Effector memory CD4-positive, alpha-beta T cell (primary cell): ENCODE data around the gene PDE3A.

ENCODE experiments used
- DNase-seq, 3 donors: peaks; one replicate each; pipeline ENCODE4 v3.0.0-alpha.2; 2020
- H3K27ac ChIP-seq: 2 replicates; pipeline ENCODE4 v1.7.0; 2013; ENCODE audit warnings: mild to moderate bottlenecking, low read length, moderate library complexity; ENCODE audit not compliant: insufficient read depth, poor library complexity, severe bottlenecking
- H3K27me3 ChIP-seq: replicated peaks from 2 replicates; pipeline ENCODE4 v1.7.0; 2013; ENCODE audit warnings: mild to moderate bottlenecking, low read length; ENCODE audit not compliant: insufficient read depth, control insufficient read depth, poor library complexity, severe bottlenecking
- H3K36me3 ChIP-seq: 2 replicates; pipeline ENCODE4 v1.7.0; 2013; ENCODE audit warnings: mild to moderate bottlenecking, low read length, moderate library complexity; ENCODE audit not compliant: control insufficient read depth, insufficient read depth
- H3K4me1 ChIP-seq: 2 replicates; pipeline ENCODE4 v1.7.0; 2013; ENCODE audit warnings: low read length, mild to moderate bottlenecking; ENCODE audit not compliant: control insufficient read depth, insufficient read depth, poor library complexity, severe bottlenecking
- H3K4me3 ChIP-seq: 2 replicates; pipeline ENCODE4 v1.7.0; 2013; ENCODE audit warnings: low read length, low read depth, mild to moderate bottlenecking; ENCODE audit not compliant: insufficient read depth, poor library complexity, severe bottlenecking
- H3K9me3 ChIP-seq: 2 replicates; pipeline ENCODE4 v1.7.0; 2013; ENCODE audit warnings: mild to moderate bottlenecking, low read length, moderate library complexity; ENCODE audit not compliant: control insufficient read depth

The PDE3A gene

DNA sequence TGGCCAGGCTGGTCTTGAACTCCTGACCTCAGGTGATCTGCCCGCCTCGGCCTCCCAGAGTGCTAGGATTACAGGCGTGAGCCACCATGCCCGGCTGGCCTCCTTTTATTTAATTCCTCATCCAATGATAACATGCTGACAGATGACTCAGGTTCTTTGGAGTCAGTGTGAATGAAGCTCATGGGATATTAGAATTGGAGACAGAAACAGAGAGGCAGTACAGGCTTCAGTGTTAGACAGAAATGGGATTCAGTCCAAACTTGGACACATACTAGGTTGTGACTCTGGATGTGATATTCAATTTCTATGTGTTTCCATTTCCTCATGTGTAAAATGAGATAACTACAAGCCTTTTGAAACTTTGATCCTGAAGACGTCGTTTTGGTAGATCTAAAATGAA is 47.3 kb downstream of the PDE3A start:
- no peak overlapping the region for H3K4me3 ChIP-seq
- H3K27me3 ChIP-seq, result no peaks in the 10 kb centered on the region
- no peak overlapping the region for H3K27ac ChIP-seq
- DNase-seq, result no peak
- no peaks in the 10 kb centered on the region for H3K36me3 ChIP-seq
- no peaks in the 10 kb centered on the region for H3K9me3 ChIP-seq
- H3K4me1 ChIP-seq, result no peaks in the 10 kb centered on the region

DNA sequence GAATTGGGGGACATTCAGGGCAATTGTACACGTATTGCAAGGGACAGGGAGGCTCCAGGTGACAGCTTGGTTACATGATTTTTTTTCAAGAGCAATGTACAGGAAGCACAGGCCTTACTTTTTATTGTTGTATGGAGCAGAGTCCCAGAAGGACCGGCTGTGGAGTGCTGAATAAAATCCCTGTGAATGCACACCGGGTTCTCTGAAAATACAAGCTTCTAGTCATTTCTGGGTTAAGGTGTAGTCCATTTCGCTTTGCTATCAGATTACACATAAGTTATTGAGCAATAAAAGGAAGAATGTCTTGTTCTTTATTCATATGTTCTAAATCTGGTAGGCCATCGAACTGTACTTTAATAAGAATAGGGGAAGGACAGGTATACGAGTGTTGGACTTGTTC is 52.2 kb downstream of the PDE3A start:
- Histone ChIP-seq H3K27me3 (no peaks in the 10 kb centered on the region), H3K4me1 (no peaks in the 10 kb centered on the region), H3K9me3 (no peaks in the 10 kb centered on the region), H3K36me3 (no peaks in the 10 kb centered on the region), H3K4me3 (no peak overlapping the region), H3K27ac (no peak overlapping the region)
- no peak for DNase-seq

GRCh38 chr12:20421421-20421820 is 53.1 kb downstream of the PDE3A start:
- no peak for DNase-seq
- H3K27me3 ChIP-seq, result no peaks in the 10 kb centered on the region
- H3K27ac ChIP-seq, result no peak overlapping the region
- H3K9me3 ChIP-seq, result no peaks in the 10 kb centered on the region
- no peaks in the 10 kb centered on the region for H3K4me1 ChIP-seq
- H3K36me3 ChIP-seq, result no peaks in the 10 kb centered on the region
- no peak overlapping the region for H3K4me3 ChIP-seq

DNA sequence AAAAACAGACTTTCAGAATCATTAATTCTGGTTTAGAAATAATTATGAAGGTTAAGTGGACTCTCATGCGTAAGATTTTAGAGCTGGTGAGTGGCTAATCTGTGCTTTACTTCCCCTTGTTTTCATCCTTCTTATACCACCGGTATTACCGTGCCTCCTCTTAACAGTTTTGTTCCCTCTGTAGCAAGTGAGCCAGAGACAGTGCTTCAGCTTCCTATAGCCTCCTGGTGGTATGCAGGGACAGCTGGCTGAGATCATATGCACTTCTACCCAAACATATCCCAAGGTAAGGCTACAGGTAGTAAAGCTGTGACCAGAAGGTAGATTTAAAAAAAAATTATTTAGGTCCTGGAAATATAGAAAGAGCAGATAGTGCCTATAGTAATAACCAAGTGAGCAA is 55.2 kb downstream of the PDE3A start:
- Histone ChIP-seq H3K9me3 (no peaks in the 10 kb centered on the region), H3K27me3 (no peaks in the 10 kb centered on the region), H3K27ac (no peak overlapping the region), H3K4me1 (no peaks in the 10 kb centered on the region), H3K4me3 (no peak overlapping the region), H3K36me3 (no peaks in the 10 kb centered on the region)
- no peak for DNase-seq

- Histone ChIP-seq H3K4me3 (no peak overlapping the region), H3K4me1 (no peaks in the 10 kb centered on the region), H3K27ac (no peak overlapping the region), H3K27me3 (no peaks in the 10 kb centered on the region), H3K36me3 (no peaks in the 10 kb centered on the region), H3K9me3 (no peaks in the 10 kb centered on the region)
- DNase-seq, result no peak
These were observed 56.5 kb downstream of the PDE3A start for GRCh38 chr12:20424841-20425240.

DNA sequence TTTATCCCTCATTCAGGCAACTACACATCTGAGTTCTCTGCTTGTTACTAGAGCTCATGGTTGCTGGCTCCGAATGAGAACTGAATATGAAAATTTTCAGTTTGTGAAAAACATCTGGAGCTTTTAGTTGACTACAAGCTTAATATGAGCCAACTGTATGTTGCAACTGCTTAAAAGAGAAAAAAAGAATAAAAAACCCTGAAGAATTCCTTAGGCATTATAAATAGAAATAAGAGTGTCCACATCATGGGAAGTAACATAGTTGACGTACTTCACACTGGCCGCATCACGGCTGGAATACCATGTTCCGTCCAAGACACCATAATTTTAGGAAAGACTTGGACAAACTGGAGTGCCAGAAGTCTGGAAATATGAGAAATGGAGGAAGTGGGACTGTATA is 57.9 kb downstream of the PDE3A start:
- Histone ChIP-seq H3K9me3 (no peaks in the 10 kb centered on the region), H3K36me3 (no peaks in the 10 kb centered on the region), H3K4me3 (no peak overlapping the region), H3K4me1 (no peaks in the 10 kb centered on the region), H3K27me3 (no peaks in the 10 kb centered on the region), H3K27ac (no peak overlapping the region)
- no peak for DNase-seq

GRCh38 chr12:20426957-20427356 is 58.6 kb downstream of the PDE3A start:
- Histone ChIP-seq H3K27me3 (no peaks in the 10 kb centered on the region), H3K9me3 (no peaks in the 10 kb centered on the region), H3K36me3 (no peaks in the 10 kb centered on the region), H3K4me1 (no peaks in the 10 kb centered on the region), H3K4me3 (no peak overlapping the region), H3K27ac (no peak overlapping the region)
- DNase-seq, result no peak

DNA sequence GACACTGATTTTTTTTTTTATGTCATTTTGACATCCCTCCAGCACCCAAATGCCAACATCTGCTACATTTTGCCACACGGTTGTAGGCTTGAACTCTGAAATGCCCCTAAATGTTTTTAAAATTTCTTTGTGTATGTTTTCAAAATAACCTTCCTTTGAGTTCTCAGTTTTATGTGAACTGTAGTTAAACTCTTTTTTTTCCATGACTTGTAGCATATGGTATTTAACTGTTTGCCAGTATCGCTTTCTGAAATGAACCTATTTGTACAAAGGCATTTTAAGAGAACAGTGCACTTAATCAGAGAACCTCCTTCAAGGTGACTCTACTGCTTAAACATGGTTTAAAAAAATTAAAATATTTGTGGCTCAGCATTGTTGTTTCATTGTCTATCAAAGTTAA is 61.5 kb downstream of the PDE3A start:
- H3K27ac ChIP-seq, result no peak overlapping the region
- no peaks in the 10 kb centered on the region for H3K27me3 ChIP-seq
- H3K9me3 ChIP-seq, result no peaks in the 10 kb centered on the region
- no peaks in the 10 kb centered on the region for H3K4me1 ChIP-seq
- no peak for DNase-seq
- no peak overlapping the region for H3K4me3 ChIP-seq
- no peaks in the 10 kb centered on the region for H3K36me3 ChIP-seq

DNA sequence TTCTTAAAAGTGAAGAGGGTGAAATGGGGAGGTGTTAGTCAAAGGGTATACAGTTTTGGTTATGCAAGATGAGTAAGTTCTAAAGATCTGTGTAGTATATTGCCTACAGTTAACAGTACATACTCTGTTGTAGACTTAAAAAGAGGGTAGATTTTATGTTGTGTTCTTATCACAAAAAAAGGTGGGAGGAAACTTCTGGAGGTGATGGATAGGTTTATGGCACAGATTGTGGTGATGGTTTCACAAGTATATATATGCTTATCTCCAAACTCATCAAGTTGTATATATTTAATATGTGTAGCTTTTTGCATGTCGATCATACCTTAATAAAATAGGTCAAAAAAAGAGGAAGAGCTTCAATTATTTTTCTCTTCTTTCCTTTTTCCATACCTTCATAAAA is 64.0 kb downstream of the PDE3A start:
- H3K27me3 ChIP-seq, result no peaks in the 10 kb centered on the region
- H3K36me3 ChIP-seq, result no peaks in the 10 kb centered on the region
- no peak for DNase-seq
- H3K27ac ChIP-seq, result no peak overlapping the region
- no peaks in the 10 kb centered on the region for H3K9me3 ChIP-seq
- no peaks in the 10 kb centered on the region for H3K4me1 ChIP-seq
- no peak overlapping the region for H3K4me3 ChIP-seq

GRCh38 chr12:20434996-20435395 is 66.7 kb downstream of the PDE3A start:
- DNase-seq, result no peak
- Histone ChIP-seq H3K36me3 (no peaks in the 10 kb centered on the region), H3K4me3 (no peak overlapping the region), H3K9me3 (no peaks in the 10 kb centered on the region), H3K27ac (no peak overlapping the region), H3K4me1 (no peaks in the 10 kb centered on the region), H3K27me3 (no peaks in the 10 kb centered on the region)

- no peak overlapping the region for H3K27ac ChIP-seq
- H3K9me3 ChIP-seq, result no peaks in the 10 kb centered on the region
- DNase-seq, result no peak
These were observed 68.0 kb downstream of the PDE3A start for GRCh38 chr12:20436316-20436715.

More at GRCh38 chr12:20436316-20436715, 68.0 kb downstream of the PDE3A start:
- Histone ChIP-seq H3K4me3 (no peak overlapping the region), H3K4me1 (no peaks in the 10 kb centered on the region), H3K27me3 (no peaks in the 10 kb centered on the region), H3K36me3 (no peaks in the 10 kb centered on the region)
